NCI-H1417 (cell line): ENCODE data around the gene FAM222B.
"Not testable (repeated sequence)": the region's sequence is repeated elsewhere in the genome, so short reads cannot be mapped to it uniquely, and the experiment has no call there.

ENCODE experiments used
- DNase-seq, 3 experiments: peaks; one replicate each; lab custom pipeline; 2025; lab: John Stamatoyannopoulos, UW

Gene FAM222B

DNA sequence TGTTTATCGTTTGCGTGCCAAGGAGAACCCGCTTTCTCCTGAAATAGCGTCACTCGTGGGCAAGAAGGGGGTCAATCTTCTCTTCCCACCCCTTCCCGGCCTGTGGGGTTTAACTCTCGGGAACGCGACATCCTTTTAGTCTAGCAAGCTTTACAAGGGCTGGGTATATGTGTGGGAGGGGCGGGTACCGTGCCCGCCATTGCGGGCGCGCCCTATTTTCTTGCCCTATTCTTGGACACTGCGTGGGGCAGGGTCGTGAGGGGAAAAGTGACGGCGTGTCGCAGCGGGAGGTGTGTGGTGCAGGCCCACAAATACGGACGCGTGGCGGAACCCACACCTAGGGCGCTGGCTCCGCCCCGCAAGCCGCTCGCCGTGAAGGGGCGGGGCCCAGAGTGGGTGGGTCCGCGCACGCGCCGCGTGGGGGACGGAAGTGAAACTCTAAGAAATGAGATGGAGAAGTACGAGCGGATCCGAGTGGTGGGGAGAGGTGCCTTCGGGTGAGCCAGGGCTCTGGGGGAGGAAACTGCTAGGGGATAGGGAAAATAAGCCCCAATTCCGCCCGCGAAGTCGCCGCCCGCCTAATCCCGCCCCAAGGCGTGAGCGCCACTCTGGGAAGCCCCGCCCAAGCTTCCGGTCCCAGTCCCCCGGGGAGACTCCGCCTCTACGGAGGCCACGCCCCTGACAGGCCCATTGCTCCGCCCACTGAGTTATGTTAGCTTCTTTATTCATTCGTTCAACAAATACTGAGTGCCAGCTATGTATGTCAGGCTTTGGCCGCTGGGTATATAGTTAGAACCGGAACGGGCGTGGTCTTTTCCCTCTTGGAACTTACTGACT, 114.0 kb downstream of the FAM222B start, which contains the start of gene NEK8:
TSS of gene NEK8 (plus strand) at position 425 of the 837 bp plus-strand sequence. CDS start at position 451, 26 bp downstream.
- peak; percentile 92 to 96 (median 95) for DNase-seq

DNA sequence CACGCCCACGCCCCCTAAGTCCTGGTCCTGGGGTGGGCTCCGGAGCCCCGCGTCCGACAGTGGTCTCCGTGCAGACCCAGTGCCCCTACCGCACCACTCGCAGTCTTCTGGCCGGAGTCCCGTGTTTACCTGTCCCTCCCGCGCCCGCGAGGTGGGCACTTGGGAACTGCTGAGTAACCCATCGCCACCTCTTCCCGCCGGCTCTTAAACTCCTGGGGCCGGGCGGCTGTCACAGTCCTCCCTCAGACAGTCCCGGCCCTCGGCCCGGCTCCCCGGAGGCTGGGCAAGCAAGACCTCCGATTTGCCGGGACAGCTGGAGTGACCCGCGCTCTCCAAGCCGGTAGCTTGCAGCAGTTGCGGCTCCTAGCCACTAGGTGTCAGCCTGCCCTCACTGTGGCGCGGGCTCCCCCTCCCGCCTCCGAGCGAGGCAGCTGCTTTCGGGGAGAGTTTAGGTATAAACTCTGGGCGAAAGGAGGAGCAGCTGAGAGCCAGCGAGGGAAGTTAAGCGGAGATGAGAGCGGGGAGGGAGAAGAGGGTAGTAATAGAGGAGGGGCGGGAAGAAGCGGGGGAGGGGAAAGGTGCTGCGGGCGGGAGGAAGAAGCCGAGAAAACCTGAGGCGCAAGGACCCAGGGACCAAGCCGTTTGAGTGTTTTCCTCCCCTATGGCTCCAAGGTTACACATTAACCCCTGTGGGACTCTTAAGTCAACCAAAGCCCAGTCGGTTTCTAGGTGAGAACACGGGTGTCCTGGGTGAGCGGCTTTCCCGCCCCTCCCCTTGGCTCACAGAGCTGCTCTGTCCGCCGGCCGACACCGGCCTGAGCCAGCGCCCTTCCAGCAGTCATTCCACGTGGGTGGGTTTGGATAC, 115.7 kb downstream of the FAM222B start:
- peak; percentile 92 to 97 (median 95) for DNase-seq

DNA sequence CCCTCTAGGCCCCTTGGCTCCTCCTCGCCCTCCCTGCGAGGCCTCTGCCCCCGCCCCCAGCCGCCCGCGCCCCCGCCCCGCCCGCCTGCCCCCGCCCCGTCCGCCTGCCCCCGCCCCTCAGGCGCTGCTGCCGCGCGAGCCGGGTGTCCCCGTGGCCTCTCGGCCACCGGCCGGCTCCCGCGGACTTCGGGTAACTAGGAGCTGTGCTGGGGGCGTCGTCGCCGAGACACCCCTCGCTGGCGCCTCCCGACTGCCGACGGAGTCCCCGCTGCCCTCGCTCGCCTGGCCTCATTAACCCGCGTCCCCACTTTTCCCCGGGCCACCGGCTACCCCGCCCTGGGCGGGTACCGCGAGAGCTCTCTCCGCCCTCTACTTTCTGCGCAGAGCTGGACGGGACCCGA, 116.4 kb downstream of the FAM222B start, which contains the start of gene TLCD1:
TSS of gene TLCD1 (minus strand) at position 8 of the 401 bp plus-strand sequence. CDS start 136 bp downstream, outside the sequence.
- DNase-seq, result peak; percentile 68 to 89 (median 87)

DNA sequence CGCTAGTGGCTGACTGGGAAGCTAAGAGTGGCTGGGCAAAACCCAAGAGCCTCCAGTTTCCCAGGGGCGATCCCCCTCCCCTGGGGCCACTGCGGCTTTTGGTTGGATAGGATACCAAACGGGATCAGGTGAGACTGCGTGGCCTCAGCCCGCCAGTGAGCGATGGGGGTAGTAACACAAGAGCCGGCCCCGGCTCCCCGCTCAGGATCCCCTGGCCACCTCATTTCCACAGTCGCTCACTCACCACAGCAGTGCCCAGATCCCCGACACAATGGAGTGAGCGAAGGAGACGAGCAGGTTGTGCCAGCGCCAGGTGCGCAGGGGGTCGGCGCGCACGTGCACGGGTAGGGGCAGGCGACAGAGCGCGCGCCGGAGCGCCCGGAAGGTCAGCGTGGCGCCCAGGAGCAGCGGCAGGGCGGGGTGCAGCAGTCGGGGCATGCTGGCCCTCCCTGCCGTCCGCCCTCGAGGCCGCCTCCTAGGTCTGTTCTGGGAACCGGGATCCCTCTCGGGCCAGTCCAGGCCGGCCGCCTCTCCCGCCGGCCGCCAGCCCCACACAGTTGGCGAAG, 116.8 kb downstream of the FAM222B start:
- peak; percentile 75 to 89 (median 88) for DNase-seq

DNA sequence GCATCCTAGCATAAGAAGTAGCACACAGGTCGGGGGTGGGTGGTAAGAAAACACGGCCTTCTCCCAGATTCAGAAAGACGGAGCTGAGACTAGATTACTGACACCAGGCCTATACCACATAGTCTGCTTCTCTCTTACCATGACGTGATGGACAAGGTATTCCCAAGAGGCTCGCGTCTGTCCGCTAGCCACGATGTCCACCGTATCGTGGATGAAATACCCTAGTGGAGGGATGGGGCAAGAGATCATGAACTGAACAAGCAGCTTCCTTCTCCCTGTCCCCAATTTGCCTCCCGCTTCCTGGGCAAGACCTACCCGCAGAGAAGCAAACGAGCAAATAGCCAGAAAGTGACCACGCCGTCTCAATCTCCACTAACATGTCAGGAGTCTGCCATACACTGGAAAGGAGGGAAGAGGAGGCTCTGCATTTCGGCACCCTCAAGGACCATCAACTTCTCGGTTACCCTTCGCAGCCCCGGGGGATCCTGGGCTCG, 117.4 kb downstream of the FAM222B start:
- DNase-seq, result peak in 2 of 3 experiments; percentile 44 to 79

DNA sequence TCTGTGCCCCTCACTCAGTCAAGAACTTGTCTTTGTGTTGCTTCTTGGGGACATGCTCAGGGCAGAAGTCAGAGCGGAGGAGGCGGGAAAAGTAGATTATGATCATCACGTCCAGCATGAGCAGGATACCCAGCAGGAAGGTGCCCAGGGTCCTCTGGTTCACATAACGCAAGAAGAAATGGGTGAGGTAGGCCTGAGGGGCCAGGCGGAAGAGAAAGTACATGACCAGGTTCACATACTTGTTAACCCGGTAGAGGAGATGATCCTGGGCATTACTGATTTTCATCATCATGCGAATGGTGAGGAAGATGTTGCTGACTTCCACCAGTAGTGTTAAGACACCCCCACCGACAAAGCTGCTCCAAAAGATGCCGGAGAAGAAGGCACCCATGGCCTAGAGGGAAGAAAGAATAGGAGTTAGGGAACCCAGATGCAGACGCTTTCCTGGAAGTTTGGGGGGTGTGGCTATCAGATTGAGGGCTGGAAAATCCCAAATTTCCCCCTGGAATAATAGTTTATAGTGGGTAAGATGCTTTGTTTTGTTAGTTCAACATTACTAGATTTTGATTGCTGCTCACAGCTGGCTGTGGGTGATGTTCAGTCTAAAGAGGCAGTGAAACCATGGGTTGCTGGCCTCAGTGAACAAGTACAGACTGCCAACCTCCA, 118.0 kb downstream of the FAM222B start:
- no peak for DNase-seq

DNA sequence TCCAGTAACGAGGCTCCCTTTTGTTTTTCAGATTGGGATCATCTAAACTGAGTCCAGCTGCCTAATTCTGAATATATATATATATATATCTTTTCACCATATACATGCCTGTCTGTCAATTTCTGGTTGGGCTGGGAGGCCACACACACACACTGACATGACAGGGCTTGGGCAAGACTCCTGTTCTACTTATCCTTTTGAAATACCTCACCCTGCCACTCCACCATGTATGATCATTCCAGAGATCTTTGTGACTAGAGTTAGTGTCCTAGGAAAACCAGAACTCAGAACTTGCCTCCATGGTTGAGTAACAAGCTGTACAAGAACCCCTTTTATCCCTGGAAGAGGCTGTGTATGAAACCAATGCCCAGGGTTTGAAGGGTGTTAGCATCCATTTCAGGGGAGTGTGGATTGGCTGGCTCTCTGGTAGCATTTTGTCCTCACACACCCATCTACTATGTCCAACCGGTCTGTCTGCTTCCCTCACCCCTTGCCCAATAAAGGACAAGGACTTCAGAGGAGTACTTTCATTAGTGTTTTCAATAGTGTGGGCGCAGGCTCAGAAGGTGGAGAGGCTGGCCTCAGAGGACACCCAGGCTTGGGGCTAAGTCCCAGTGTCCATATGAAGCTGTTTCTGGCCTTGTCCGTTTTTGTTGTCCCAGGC, 118.6 kb downstream of the FAM222B start:
- DNase-seq, result not testable (repeated sequence)

DNA sequence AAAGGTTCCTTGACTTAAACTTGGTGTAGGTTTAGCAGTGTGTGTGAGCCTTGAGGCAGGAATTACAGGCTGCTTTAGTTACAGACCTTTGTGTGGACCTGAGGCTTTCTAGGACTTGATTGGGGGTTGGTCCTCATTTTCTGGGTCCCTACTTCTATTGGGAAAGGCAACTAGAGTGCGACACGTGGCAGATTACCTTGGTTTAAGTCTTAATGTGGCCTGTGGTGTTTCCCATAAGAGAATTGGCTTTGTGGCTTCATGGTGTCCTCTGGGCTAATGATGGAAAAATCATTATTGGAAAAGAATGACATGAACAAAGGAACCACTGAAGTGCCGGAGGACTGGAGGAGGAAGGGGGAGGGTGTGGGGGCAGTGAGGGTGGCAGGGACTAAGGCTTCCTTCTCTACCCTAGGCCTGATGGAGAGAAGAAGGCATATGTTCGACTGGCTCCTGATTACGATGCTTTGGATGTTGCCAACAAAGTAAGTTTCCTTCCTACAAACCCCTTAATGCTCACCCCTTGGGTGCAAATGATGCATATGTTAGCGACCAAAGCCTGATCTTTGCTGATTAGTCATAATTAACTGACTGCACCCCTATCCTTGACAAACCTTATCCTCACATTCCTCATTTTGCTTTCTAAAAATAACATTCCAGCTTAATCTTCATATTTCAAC, 119.3 kb downstream of the FAM222B start:
- DNase-seq, result no peak

DNA sequence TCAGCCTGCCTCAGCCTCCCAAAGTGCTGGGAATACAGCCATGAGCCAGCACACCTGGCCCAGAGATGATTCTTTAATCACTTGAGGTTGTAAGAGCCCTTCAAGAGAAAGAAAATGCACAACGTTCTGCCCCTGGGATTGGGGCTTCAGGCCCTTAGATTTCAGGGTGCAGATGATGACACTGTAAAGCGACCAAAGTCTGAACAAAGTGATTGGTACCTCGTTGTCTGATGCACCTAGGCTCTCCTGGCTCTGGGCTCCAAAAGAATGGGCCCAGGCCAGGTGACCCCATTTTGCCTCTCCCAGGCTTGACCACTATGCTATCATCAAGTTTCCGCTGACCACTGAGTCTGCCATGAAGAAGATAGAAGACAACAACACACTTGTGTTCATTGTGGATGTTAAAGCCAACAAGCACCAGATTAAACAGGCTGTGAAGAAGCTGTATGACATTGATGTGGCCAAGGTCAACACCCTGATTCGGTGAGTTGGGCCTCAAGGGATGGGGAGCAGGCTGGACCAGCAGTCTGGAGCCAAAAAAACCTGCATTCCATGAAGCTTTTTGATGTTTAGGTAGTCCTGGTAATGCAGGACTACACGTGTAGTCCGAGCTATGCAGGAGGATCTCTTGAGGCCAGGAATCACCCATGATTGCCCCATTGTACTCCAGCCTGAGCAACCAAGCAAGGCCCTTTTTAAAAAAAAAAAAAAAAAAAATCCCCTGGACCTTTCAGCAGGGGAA, 120.0 kb downstream of the FAM222B start:
- DNase-seq, result no peak

DNA sequence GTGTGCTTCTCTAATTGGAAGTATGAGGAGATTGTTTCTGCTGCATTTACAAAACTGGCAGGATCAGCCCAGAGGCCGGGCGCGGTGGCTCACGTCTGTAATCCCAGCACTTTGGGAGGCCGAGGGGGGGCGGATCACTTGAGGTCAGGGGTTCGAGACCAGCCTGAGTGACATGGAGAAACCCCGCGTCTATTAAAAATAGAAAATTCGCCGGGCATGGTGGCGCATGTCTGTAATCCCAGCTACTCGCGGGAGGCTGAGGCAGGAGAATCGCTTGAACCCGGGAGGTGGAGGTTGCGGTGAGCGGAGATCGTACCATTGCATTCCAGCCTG, 121.6 kb downstream of the FAM222B start:
- not testable (repeated sequence) for DNase-seq

DNA sequence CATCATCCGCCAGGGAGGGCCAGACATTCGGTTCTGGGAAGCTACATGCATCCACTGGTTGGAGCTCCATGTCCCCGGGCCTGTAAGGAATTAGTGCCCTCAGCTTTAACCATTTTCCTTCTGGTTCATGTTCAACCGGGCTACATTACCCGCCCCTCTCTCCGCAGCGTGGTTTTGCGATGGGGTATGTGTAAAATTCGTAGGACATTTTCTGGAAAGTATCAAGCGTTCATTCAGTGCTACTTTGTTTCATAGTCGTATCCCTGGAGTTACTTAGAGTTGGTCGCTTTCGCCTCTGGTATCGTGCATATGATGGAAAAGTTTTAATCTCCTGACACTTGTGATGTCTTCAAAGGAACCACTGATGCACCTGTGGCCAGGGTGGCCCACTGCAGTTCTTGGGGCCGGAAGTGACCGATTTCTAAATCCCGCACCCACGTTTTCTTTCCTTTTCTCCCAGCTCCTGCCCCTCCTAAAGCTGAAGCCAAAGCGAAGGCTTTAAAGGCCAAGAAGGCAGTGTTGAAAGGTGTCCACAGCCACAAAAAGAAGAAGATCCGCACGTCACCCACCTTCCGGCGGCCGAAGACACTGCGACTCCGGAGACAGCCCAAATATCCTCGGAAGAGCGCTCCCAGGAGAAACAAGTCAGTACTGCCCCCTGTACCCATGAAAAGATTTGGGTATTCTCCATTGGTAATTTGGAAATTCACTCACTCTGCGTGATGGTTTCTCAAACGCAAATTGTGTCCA, 122.2 kb downstream of the FAM222B start:
- peak in 1 of 3 experiments; percentile 51 for DNase-seq

DNA sequence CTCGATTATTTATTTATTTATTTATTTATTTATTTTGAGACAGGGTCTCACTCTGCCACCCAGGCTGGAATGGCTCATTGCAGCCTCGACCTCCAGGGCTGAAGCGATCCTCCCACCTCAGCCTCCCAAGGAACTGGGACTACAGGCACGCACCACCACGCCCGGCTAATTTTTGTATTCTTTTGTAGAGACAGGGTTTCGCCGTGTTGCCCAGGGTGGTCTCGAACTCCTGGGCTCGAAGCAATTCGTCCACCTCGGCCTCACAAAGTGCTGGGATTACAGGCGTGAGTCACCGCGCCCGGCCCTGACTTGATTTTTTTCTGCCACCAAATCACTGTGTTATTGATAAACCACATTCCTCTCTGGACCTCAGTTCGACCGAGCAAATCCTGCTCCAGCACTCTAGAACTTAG, 123.6 kb downstream of the FAM222B start:
- no peak for DNase-seq

DNA sequence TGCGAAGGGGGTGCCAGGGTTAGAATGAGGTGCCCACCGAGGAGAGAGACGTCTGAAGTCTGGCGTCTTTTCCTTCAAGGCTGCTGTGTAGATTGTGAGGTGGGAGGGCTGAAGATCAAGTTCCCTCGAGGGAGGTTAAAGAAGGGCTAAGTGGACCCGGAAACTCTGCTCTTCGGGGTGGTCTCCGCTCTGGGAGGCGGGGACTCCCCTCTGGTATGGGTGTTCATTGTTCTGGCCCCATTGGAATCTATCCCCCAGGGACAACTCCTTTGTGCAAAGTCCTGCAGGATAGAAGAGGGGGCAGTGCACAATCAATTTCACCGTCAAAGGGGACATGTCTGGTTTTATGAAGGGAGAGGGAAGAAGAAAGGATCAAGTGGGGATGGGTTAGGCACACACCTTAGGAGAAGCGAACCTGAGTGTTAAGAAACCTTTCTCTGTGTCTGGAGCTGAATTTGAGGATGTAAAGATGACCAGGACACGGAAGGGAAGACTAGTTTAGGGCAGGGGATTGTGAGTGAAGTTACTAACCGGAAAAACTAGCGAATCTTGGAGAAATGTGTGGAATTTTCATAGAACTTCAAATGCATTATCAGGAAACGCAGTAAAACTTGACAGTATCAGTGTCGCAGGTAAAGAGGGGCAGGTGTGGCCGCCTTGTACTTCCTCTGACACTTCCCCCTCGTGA, 124.1 kb downstream of the FAM222B start:
- peak in 1 of 3 experiments; percentile 14 for DNase-seq

DNA sequence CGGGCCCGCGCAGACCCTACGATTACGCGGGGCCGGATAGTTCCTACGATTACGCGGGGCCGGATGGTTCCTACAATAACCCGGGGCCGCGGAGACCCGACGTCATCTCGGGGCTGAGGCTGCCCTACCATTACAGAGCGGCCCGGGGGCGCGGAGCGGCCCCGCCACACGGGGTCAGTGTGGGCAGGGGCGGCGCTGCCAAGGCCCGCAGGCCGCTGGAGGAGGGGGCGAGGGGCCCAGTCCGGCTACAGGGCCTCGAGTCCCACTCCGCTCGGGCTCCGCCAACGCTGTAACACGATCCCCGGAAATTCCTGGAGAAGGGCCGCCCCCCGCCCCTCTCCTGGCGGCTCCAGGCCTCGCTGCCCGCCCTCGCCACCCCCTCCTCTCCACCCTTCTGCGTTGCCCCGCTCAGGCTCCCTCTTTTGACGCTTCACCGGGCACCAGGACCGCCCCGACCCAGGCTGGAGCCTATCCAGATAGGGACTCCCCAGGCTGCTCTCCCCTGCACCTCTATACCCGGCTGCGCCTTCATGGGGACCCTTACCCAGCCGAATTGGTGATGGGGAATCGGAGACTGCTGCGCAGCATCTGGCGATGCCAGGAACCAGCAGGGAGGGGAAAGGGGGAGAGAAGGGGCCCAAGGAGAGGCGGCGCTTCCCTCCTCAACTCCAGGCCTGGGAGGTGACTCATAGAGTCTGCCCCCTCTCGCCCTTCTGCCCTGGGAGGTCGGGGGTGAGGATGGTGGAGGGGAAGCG, 124.8 kb downstream of the FAM222B start, which contains the start of gene RAB34:
TSS of gene RAB34 (minus strand) at position 291 of the 755 bp plus-strand sequence. CDS start 602 bp downstream, outside the sequence.
- peak in 2 of 3 experiments; percentile 40 to 49 for DNase-seq

DNA sequence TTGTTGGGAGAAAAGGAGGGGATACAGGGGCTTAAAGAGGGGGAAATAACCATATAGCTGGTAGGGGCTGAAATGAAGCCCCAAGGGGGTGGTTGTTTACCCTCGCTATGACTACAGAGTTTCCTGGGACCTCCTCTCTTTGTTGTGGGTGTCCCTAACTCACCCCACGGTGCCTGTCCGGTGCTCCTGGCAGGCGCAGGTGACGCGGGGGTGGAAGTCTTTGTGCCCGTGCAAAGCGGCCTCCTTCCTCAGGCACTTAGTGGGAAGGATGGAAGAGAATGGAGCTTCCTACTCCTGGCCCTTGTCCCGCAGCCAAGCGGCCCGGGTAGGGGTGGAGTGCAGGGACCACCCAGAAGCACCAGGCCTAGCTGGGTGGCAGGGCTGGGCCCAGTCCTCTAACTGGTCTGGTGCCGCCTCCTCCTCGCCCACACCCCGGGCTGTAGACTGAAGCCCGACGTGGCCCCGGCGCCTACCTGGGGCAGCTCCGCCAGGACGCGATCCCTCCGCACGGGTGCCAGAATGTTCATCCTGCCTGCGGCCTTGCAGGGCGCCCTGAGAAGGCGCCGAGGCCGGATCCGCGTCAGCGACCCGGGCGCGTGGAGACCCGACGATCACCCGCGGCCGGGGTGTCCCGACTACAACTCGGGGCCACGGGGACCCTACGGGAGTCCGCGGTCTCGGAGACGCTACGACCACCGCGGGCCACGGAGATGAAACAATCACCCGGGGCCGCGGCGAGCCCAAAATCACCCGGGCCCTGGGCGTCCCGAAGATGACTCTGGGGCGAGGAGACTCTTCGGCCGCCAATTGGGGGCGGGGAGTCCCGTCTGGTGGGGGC, 125.6 kb downstream of the FAM222B start:
- DNase-seq, result no peak

DNA sequence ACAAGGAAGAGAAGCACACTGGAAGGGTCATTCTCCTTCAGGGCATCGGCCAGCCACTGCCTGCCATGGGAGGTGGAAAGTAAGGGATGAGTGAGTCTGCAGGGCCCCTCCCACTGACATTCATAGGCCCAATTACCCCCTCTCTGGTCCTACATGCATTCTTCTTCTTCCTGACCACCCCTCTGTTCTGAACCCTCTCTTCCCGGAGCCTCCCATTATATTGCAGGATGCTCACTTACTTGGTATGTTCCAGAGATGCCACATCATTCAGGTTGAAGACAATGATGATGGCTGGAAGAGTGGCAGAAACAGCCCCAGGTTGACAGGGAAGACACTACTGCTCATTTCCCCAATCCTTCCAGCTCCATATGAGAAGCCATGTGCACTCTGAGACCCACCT, 127.4 kb downstream of the FAM222B start:
- DNase-seq, result no peak
